Muscle layer of duodenum (tissue), 2 donors: ENCODE data around the gene LRRC55.

Source experiments
- H3K27ac ChIP-seq: one replicate; pipeline ENCODE4 v1.7.0; 2013; ENCODE audit warnings: mild to moderate bottlenecking, low read length
- H3K27me3 ChIP-seq: one replicate; pipeline ENCODE4 v1.7.0; 2013; ENCODE audit warnings: low read depth, mild to moderate bottlenecking, control low read depth, low read length
- H3K36me3 ChIP-seq, 2 donors: one replicate each; pipeline ENCODE4 v1.7.0; 2013; ENCODE audit warnings: low read length in 2 of 2, control low read depth in 1 of 2, mild to moderate bottlenecking in 1 of 2; ENCODE audit not compliant: insufficient read depth in 2 of 2, control insufficient read depth in 1 of 2
- H3K4me1 ChIP-seq, 2 donors: one replicate each; pipeline ENCODE4 v1.7.0; 2013; ENCODE audit warnings: low read length in 2 of 2, mild to moderate bottlenecking in 2 of 2, control low read depth in 1 of 2, moderate library complexity in 1 of 2; ENCODE audit not compliant: insufficient read depth in 2 of 2, control insufficient read depth in 1 of 2
- H3K4me3 ChIP-seq, 2 donors: one replicate each; pipeline ENCODE4 v1.7.0; 2013; ENCODE audit warnings: low read length in 2 of 2, low read depth in 1 of 2, mild to moderate bottlenecking in 1 of 2
- H3K9me3 ChIP-seq, 2 donors: one replicate each; pipeline ENCODE4 v1.7.0; 2013; ENCODE audit warnings: low read length in 2 of 2, control low read depth in 1 of 2, mild to moderate bottlenecking in 1 of 2; ENCODE audit not compliant: control insufficient read depth in 1 of 2
- donor health status: healthy.

LRRC55 gene

DNA sequence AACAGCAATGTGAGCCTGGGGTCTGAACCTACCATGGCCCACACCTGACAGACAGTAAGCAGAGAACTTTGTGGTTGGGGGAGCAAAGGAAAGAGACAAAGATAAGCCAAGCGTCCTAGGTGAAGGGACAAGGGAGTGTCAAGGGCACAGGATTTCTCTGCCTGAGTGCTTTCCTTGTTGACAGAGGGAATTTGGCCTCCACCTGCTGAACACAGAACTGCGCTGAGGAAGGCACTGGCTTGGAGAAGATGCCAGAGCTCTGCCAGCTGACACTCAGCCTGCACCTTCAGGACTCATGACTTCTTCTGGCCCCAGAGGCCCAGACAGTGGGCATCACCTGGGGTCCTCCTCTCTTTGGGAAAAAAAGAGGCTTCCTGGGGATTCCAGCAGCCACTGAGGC is 789 bp upstream of the LRRC55 start:
- Histone ChIP-seq H3K4me3 (no peak overlapping the region), H3K4me1 (peaks cover 0 to 15% of the 10 kb centered on the region in 2 donors), H3K27me3 (peaks cover 6% of the 10 kb centered on the region), H3K27ac (no peak overlapping the region), H3K9me3 (no peaks in the 10 kb centered on the region), H3K36me3 (no peaks in the 10 kb centered on the region)

DNA sequence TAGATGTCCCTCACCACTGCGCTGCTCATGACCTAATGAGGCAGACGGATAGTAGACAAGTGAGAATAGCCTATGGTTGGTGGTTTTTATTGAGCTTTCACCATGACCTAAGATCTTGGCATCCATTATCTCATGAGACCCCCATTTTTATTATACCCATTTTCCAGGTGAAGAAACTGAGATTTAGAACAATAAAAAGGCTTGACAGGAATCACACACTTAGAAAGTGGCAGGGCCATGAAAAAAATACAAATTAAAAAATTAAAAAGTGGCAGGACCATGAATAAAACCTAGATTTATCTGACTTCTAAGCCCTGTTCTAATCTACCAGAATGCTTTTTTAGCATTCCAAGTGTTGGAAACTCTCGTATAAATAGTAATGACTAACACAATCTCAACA is 1.1 kb downstream of the LRRC55 start:
- no peaks in the 10 kb centered on the region for H3K36me3 ChIP-seq
- H3K9me3 ChIP-seq, result no peaks in the 10 kb centered on the region
- peaks cover 6% of the 10 kb centered on the region for H3K27me3 ChIP-seq
- no peak overlapping the region for H3K4me3 ChIP-seq
- no peak overlapping the region for H3K27ac ChIP-seq
- peaks cover 0 to 15% of the 10 kb centered on the region in 2 donors for H3K4me1 ChIP-seq

DNA sequence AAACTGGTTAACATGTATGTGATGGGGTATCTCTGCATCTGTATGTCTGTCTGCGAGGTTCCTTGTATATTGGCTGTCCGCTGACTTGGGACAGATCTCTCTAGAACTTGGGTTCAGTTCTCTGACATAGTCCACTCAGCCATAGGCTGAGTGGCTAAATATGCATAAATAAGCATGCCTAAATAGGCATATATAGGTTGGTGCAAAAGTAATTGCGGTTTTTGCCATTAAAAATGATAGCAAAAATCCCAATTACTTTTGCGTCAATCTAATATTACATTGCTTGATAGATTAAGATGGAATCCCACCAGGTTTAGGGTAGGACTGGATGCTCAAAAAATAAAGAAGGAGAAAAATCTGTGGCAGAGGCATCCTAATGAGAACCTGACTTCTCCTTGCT is 8.8 kb downstream of the LRRC55 start:
- Histone ChIP-seq H3K27ac (no peak overlapping the region), H3K27me3 (no peaks in the 10 kb centered on the region), H3K4me1 (no peaks in the 10 kb centered on the region), H3K36me3 (no peaks in the 10 kb centered on the region), H3K9me3 (no peaks in the 10 kb centered on the region), H3K4me3 (no peak overlapping the region)

GRCh38 chr11:57191311-57192219 is 9.8 kb downstream of the LRRC55 start:
- no peaks in the 10 kb centered on the region for H3K4me1 ChIP-seq
- H3K27me3 ChIP-seq, result no peaks in the 10 kb centered on the region
- H3K27ac ChIP-seq, result no peak overlapping the region
- H3K9me3 ChIP-seq, result no peaks in the 10 kb centered on the region
- no peaks in the 10 kb centered on the region for H3K36me3 ChIP-seq
- H3K4me3 ChIP-seq, result no peak overlapping the region

DNA sequence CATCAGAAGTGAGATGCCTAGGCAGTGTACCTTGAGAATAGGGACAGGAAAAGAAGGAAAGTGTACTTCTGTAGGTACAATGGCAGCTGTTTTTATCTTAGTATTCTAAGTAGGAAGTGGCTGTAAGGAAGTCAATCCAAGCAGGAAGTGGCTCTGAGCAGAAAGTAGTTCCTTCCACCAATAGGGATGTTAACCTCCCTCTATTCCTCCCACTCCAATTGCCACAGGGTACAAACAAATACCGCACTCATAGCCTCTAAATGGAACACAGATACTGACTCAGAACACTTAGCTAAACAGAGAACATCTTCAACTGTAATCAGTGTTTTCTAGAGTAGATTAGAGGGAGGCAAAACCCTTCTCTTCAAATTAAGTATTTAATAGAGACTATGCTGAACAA is 10.6 kb downstream of the LRRC55 start:
- no peaks in the 10 kb centered on the region for H3K4me1 ChIP-seq
- no peak overlapping the region for H3K4me3 ChIP-seq
- no peaks in the 10 kb centered on the region for H3K36me3 ChIP-seq
- H3K27me3 ChIP-seq, result no peaks in the 10 kb centered on the region
- no peaks in the 10 kb centered on the region for H3K9me3 ChIP-seq
- H3K27ac ChIP-seq, result no peak overlapping the region

- Histone ChIP-seq H3K27ac (no peak overlapping the region), H3K36me3 (no peaks in the 10 kb centered on the region), H3K27me3 (no peaks in the 10 kb centered on the region), H3K4me1 (no peaks in the 10 kb centered on the region), H3K9me3 (no peaks in the 10 kb centered on the region), H3K4me3 (no peak overlapping the region)
Observed at GRCh38 chr11:57196596-57196995, 14.8 kb downstream of the LRRC55 start.

GRCh38 chr11:57197762-57198161 is 16.0 kb downstream of the LRRC55 start:
- no peaks in the 10 kb centered on the region for H3K27me3 ChIP-seq
- no peaks in the 10 kb centered on the region for H3K9me3 ChIP-seq
- no peaks in the 10 kb centered on the region for H3K36me3 ChIP-seq
- H3K27ac ChIP-seq, result no peak overlapping the region
- no peak overlapping the region for H3K4me3 ChIP-seq
- H3K4me1 ChIP-seq, result no peaks in the 10 kb centered on the region

DNA sequence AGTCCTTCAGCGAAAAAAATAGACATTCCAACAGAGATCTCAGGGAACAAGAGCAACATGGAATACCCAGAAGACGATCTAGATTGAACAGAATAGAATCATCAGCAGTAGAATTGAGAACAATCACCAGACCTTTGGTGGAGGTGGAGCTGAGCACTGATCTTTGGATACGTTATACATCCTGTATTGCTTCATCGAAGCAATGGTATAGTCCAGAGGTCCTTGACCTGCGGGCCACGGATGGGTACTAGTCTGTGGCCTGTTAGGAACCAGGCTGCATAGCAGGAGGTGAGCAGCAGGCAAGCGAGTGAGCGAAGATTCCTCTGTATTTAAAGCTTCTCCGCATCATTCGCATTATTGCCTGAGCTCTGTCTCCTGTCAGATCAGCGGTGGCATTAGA is 17.6 kb downstream of the LRRC55 start:
- no peaks in the 10 kb centered on the region for H3K9me3 ChIP-seq
- no peak overlapping the region for H3K4me3 ChIP-seq
- H3K27ac ChIP-seq, result no peak overlapping the region
- H3K36me3 ChIP-seq, result no peaks in the 10 kb centered on the region
- H3K27me3 ChIP-seq, result no peaks in the 10 kb centered on the region
- no peaks in the 10 kb centered on the region for H3K4me1 ChIP-seq

DNA sequence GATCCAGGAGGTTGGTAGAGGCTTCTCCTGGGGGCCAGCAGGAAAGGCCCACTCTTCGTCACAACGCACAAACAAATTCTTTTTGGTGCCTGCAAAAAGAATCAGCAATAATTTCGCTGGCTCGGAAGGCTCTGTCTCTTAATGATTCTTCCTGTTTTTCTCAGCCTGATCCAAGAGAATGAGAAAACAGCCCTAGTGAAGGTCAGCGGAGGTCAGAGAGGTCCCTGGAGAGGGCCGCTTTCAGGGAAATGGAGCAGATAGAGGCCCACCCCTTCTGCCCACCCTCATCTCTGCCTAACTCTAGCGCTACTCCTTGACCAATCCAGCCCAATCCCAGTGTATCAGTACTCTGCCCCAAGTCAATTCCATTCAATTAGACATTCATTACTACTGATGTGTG is 19.2 kb downstream of the LRRC55 start:
- Histone ChIP-seq H3K4me3 (no peak overlapping the region), H3K27ac (no peak overlapping the region), H3K9me3 (no peaks in the 10 kb centered on the region), H3K27me3 (no peaks in the 10 kb centered on the region), H3K4me1 (peaks cover 0 to 4% of the 10 kb centered on the region in 2 donors), H3K36me3 (no peaks in the 10 kb centered on the region)

- Histone ChIP-seq H3K27ac (no peak overlapping the region), H3K4me1 (peaks cover 0 to 4% of the 10 kb centered on the region in 2 donors)
Observed at GRCh38 chr11:57202281-57202680, 20.5 kb downstream of the LRRC55 start.

GRCh38 chr11:57203359-57203758 is 21.6 kb downstream of the LRRC55 start:
- Histone ChIP-seq H3K9me3 (no peaks in the 10 kb centered on the region), H3K4me1 (peaks cover 0 to 4% of the 10 kb centered on the region in 2 donors), H3K27me3 (no peaks in the 10 kb centered on the region), H3K4me3 (no peak overlapping the region), H3K27ac (no peak overlapping the region), H3K36me3 (no peaks in the 10 kb centered on the region)

More at GRCh38 chr11:57202281-57202680, 20.5 kb downstream of the LRRC55 start:
- Histone ChIP-seq H3K9me3 (no peaks in the 10 kb centered on the region), H3K27me3 (no peaks in the 10 kb centered on the region), H3K36me3 (no peaks in the 10 kb centered on the region), H3K4me3 (no peak overlapping the region)
